Peyer's patch (tissue), 4 donors: ENCODE measurements around the gene CXCL17.

Experiments
- POLR2A ChIP-seq, 2 donors: fragments of 450-650 bp; IDR thresholded peaks; one replicate each; pipeline ENCODE4 v1.5.1; 2017; ENCODE audit warnings: antibody characterized with exemption in 2 of 2, mild to moderate bottlenecking in 2 of 2, moderate library complexity in 2 of 2
- TF ChIP-seq, protein P1 (sequence below), 6 experiments: fragments of 450-650 bp in 4 of 6; fragments of 200-600 bp in 2 of 6; sonication (generic) in 1 of 6; IDR thresholded peaks; one replicate each; pipeline ENCODE4 v1.5.1; 2017 to 2019; ENCODE audit warnings: antibody characterized with exemption in 6 of 6, mild to moderate bottlenecking in 3 of 6, moderate library complexity in 1 of 6

DNA sequence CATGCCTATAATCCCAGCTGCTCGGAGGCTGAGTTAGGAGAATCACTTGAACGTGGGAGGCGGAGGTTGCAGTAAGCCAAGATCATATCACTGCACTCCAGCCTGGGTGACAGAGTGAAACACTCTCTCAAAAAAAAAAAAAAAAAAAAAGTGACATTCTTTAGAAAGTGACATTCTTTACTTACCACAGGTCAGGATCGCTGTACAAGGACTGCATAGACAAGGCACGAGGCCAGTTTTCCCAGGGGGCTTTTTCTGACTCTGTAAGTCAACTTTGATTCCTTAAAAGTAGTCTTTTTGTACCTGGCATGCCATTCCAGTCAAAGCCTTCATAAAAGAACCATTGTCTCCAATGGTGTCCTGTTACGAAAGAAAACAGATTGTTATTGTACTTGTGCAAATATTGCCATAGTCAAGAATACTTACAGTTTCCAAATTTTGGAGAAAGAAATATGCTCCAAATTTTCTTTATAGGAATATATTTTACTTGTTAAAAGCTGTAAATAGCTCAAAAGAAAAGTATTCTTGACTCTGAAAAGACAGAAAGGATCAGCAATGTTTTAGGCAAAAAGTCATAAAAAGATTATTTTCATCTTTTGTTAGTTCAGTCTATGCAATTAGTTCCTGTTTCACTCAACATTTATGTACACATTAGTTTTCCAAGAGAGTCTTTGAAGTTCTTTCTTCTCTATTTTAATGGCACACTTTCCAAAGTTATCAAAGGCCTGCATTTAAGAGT is 46.2 kb upstream of the CXCL17 start:
- TF ChIP-seq, protein P1, sequence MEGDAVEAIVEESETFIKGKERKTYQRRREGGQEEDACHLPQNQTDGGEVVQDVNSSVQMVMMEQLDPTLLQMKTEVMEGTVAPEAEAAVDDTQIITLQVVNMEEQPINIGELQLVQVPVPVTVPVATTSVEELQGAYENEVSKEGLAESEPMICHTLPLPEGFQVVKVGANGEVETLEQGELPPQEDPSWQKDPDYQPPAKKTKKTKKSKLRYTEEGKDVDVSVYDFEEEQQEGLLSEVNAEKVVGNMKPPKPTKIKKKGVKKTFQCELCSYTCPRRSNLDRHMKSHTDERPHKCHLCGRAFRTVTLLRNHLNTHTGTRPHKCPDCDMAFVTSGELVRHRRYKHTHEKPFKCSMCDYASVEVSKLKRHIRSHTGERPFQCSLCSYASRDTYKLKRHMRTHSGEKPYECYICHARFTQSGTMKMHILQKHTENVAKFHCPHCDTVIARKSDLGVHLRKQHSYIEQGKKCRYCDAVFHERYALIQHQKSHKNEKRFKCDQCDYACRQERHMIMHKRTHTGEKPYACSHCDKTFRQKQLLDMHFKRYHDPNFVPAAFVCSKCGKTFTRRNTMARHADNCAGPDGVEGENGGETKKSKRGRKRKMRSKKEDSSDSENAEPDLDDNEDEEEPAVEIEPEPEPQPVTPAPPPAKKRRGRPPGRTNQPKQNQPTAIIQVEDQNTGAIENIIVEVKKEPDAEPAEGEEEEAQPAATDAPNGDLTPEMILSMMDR (IDR thresholded peaks at IDR 0.05): no peak
- no peak for TF ChIP-seq POLR2A (IDR thresholded peaks at IDR 0.05)
